ENCODE measurements around the gene MYD88.

MYD88 gene

GRCh38 chr3:38138349-38139190 lies at the start of gene MYD88:
Gene MYD88 (plus strand): TSS chr3:38138661. CDS start chr3:38138701, 40 bp downstream.
- DNase-seq: peak; percentile 89

DNA sequence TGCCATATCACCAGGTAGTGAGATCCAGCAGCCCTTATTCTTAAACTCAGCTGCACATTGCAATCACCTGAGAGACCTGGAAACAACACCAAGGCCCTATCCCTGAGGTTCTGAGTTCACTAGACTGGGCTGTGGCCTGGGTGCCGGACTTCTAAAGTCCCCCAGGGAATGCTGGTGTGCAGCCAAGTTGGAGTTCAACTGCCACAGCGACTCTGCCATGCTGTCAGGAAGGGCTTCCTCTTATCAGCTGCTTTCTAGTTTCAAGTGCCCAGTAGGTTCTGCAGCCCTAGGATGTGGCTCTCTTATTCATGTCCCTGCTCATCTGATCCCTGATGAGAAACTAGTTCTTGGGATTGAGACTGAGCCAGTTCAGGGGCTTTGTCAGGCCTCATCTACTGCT lies 49.3 kb upstream of the MYD88 start:
- DNase-seq: no peak

DNA sequence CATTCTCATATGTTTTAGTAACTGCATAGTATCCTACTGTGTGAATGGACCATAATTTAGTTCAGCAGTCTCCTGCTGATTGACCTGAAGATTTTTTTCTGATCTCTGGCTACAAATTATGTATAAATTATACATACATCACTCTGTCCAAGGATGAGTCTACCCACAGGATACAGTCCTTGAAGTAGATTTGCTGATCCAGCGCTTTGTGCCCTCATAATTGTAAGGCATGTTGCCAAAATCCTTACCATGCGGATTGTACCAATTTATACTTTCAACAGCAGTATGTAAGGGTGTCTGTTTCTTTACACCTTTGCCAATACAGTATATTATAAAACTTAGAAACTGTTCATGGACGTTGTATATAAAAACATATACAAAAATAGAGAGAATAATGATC lies 48.0 kb upstream of the MYD88 start:
- DNase-seq: no peak

GRCh38 chr3:38094999-38095398 lies 43.5 kb upstream of the MYD88 start:
- no peak for DNase-seq

- DNase-seq: no peak
These were observed 42.6 kb upstream of the MYD88 start for GRCh38 chr3:38095669-38096483.

- DNase-seq: no peak
These were observed 40.8 kb upstream of the MYD88 start for GRCh38 chr3:38097446-38098375.

DNA sequence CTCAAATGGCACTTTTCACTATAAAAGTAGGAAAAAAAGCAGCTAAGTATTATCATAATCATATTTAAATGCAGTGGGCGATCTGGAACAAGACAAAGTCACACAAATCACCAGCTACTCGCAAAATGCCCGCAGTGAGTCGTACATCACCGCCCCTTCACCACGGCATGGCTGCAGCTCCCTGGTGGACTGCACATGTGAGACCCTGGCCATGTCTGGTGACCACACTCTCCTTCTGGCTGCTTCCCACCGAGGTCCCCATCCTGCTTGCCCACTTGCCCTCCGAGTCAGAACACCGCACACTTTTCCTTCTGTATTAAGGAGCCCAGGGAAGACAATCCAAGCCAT lies 40.1 kb upstream of the MYD88 start:
- no peak for DNase-seq

- DNase-seq: no peak
These were observed 38.9 kb upstream of the MYD88 start for GRCh38 chr3:38099518-38099917.

DNA sequence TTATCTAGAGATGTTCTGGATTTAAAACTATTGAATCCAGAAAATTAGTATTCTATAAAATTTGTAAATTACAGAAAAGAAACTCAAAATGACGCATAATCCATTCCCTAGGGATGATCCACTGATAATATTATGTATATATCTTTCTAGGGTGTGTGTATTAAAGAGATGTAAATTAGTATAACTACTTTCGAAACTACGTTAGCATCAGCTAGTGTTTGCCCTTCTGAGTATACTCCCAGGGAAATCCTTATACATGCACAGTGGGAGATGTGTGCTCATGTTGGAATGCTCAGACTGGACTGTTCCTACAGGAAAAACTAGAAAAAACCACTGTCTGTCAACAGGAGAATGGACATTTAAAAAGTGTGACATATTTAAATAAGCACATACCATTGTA lies 38.0 kb upstream of the MYD88 start:
- no peak for DNase-seq

- no peak for DNase-seq
These were observed 36.5 kb upstream of the MYD88 start for GRCh38 chr3:38101811-38102443.

DNA sequence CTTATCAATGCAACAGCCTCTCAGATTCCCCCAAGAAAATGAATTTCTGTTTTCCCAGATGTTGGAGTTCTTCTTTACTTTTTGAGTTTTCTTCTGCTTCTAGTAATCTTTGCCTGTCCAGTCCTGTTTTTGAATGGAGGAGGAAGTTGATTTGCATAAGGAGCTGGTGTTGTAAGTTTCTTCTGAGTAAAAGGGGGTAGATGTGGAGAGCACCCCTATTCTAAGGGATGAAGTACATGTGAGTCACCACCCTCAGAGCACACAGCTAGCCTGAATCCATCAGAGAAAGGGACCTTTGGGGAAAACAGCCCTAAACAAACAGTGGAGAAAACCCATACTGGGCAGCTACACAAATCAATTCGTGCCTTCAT lies 36.0 kb upstream of the MYD88 start:
- DNase-seq: no peak

GRCh38 chr3:38105525-38105924 lies 32.9 kb upstream of the MYD88 start:
- no peak for DNase-seq

DNA sequence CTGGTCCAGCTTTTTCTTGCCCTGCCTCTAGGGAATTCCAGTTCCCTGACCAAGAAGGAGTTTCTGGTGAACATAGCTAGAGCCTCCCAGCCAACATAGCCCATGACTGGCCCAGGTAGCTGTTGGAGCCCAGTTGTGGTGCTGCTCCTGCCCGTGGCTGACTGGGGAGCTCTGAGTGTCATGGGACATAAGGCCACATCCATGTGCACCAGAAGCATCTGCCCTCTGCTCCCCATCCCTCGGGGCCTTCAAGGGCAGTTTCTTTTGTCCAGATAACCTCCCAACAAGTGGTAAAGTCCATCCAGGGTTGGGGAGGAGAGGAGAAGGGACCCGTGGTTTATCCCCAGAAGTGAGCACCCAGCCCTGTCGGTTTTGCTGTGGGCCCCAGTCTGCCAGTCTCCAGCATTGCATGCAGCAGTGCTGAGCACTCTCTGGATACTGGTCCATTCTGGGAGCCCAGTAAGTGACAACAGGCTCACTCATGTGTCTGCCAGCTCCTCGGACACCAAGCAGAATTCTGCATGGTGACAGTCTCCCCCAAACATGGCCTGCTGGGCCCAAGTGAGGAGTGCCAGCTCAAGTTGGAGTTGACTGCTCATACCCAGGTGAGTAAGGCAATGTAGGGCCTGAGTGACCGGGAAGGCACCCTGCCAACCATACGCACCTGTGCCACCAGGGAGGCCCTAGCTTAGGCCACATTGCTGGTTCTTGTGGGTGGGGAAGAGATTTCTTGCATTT lies 30.4 kb upstream of the MYD88 start:
- no peak for DNase-seq

DNA sequence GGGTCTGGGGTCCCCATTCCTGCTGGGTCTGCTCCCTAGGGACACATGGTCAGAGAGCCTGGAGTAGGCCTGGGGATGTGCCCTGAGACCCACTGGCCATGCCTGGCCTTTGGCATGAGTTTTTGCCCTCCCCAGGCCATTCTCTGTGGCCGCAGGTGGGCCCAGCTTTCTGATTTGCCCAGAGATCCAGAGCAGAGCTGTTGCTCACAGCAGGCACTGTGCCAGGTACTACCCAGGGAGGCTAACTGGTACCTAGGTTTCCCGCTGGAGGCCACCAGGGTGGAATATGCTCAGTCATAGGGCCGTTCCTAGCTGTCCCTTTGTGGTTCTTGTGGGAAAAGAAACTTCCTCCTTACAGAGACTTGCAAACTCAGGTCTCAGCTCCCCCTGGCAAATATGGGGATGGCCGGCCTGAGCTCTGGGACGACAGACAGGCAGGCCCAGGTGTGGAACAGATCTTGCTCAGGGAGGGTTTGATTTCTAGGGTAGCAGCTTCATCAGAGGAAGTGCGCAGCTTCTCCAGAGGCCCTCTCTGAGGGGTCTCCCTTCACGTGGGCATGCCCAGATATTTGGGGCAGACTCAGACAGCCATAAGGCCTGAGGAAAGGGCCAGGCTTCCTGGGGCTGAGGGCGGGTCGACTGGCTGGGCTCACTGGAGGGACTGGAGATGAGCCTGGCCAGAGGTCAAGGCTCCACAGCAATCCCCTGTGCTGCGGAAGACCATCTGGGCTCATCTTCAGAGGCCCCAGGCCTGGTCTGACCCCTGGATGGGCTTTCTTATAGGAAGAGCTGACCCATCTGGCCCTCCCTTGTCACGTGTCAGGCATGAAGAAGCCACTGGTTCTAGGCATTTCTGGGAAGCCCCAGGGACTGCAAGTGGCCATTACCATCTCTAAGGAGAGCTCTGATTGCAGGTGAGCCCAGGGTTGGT lies 29.5 kb upstream of the MYD88 start:
- no peak for DNase-seq

DNA sequence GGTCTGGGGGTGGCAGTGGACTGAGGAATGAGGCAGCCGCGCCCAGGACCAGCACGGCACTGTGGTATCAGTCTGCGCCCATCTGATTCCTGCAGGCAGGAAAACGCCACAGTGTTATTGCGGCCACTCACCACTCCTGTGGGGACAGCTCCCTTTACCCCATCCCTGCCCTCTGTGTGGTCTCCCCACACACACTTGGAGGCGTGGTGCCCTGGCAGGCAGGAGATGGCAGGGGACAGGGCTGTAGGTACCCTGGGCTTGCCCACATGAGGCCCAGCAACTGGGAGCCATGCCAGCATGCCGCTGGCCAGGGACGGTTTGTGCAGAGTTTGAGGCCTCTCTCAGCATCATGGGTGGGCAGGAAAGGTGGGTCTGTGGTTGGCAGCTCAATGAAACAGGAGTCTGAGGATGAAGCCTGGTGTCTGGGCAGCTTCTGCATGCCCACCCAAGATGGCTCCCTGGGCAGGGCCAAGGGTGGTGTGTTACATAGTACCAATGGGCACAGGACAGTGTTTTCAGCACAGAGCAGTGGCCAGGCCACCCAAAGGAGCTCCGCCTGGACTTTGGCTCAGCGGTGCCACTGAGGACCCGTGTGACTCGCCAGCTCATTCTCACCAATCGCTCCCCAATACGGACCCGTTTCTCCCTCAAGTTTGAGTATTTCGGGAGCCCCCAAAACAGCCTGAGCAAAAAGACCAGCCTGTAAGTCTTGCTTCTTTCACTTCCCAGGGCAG lies 28.7 kb upstream of the MYD88 start:
- DNase-seq: no peak

- no peak for DNase-seq
These were observed 28.0 kb upstream of the MYD88 start for GRCh38 chr3:38110314-38111050.

GRCh38 chr3:38111201-38111600 lies 27.3 kb upstream of the MYD88 start:
- DNase-seq: no peak

DNA sequence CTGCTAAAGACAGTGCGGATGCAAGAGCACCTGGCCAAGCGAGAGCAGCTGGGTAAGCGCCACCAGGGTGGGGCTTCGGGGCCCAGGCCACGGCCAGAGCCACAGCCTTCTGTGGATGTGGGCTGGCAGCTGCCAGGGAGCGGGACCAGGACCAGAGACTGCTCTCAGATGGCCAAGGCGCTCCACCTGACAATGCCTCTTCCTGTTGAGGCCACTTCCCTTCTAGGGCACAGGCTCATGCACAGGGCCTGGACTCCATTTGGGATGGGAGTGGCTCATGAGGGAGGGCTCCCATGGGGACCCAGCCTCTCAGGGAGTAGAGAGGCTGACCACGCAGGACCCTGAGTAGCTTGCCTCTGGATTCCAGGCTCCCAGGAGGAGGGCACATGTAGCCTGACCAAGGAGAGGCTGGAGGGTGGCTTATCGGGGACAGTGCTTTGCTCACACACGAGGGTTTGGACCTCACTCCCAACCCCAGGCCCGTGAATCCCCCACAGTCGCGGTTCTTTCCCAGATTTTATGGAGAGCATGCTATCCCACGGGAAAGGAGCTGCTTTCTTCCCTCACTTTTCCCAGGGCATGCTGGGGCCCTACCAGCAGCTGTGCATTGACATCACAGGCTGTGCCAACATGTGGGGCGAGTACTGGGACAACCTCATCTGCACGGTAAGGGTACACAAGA lies 26.6 kb upstream of the MYD88 start:
- DNase-seq: no peak

GRCh38 chr3:38112378-38112761 lies 26.1 kb upstream of the MYD88 start:
- no peak for DNase-seq

Data from CD4-positive, alpha-beta T cell treated with Interleukin-17A for 4 hours (primary cell).